CD4-positive, alpha-beta T cell treated with Interleukin-15 for 4 hours (primary cell): Measurements from ENCODE around the gene SATB2.

Experiments
- DNase-seq: peaks from one replicate; pipeline ENCODE4 v3.0.0-alpha.2; 2020; ENCODE audit warnings: low spot score

SATB2 gene

DNA sequence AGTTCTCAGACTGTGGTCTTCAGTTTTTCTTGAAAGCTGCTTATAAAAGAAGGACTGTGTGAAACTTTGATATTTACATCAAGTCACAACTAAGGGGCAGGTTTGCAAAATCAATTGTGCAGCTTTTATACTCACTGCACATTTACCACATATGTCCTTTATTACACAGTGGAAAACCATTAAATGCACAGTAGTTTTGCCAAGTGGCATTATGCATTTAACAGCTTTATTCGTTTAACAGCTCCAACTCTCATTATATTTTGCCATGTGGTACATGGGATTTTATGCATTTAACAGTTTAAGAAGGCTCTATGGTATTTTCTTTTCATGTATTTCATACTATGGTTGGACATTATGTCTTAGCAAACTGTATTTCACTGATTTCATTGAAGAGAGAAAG is 135.6 kb downstream of the SATB2 start:
- no peak for DNase-seq

- DNase-seq = no peak
These were observed 140.1 kb downstream of the SATB2 start for GRCh38 chr2:199317646-199318045.

DNA sequence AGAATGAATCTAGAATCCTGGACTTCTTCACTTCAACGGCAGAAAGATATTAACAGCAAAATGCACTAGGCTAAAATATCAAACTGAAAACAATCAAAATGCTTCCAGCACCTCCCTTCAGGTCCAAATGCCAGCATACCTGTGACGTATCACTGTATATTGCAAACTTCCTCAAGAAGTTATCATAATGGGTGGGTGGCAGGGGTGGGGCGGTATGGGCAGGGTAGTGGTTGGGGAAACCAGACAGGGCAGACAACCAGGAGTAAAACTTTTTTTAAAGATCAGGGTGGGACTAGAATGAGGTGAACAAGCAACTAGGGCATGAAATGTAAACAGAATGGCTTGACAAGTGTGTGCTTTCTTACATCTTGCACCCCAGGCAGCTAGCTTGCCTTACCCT is 140.9 kb downstream of the SATB2 start:
- DNase-seq = no peak

DNA sequence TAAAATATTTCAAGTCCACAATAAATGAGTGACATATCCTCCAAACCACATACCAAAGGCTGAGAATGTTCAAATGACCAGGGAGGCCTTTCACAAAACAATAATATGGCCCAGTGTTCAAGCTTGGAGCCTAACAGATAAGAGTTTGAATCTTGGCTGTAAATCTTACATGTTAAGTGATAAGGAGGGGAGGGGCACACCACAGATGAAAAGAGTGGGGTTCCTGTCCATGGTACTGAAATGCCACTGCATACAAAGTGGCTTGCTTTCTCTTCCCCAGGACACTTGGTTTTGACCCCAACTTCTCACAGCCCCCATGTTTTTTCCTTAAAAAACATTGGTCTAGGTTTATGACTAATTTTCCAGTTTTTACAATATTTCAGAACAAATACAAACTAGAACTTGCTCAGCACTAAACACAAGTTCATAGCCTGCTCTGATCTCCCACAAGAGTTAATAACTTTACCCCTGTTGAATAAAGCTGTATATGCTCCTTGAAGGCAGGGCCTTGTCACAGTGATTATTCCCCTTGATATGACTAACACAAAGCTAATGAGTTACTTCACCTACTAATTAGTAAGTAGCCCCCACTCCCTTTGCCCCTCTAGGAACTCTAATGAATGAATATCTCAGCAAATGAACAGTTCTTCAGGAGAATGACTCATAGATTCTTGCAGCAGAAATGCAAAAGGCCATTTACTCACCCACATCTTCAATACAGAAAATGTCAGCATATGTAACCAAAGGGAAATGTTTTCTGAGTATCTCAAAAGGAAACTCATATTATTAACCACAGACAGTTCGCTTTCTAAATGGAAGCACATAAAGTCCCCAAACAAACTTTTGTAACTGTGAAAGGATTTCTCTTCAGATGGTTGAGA is 142.2 kb downstream of the SATB2 start:
- DNase-seq = no peak

GRCh38 chr2:199312931-199313330 is 144.8 kb downstream of the SATB2 start:
- DNase-seq = no peak

GRCh38 chr2:199310771-199311585 is 146.8 kb downstream of the SATB2 start:
- DNase-seq = no peak

DNA sequence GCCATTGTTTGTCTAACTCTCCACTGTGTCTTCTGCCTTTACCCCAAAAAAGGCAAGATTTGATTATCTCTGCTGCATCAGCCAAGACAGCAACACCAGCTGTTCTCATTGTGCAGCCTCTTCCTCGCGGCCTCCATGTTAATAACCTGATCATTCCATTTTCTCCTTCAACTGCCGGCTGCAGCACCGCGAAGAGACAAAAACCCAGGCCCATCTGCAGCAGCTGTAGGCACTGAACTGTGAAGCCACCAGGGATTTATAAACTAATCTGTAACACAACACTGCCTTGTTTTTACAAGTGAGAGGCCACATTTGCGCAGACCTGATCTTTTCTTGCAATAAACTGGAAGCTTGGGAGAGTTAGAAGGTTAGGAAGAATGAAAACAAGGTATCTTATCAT is 147.8 kb downstream of the SATB2 start:
- DNase-seq = no peak

GRCh38 chr2:199309411-199309810 is 148.3 kb downstream of the SATB2 start:
- no peak for DNase-seq

DNA sequence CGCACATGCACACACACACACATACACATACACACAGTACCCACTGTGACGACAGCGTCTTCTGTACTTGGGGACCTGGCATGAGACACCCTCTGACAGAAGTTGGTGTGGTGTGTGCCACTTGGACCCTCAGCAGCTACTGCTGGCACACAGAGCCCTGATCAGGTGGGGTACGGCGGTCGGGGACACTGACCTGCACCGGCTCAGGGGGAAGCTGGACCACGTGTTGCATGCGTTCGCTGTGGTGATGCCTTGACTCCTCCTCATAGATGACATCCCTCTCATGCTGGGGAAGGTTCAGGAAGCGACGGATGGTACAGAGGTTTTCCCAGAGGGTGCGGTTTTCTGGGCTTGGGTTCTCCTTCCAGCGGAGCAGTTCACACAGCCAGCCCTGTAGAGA is 149.2 kb downstream of the SATB2 start:
- no peak for DNase-seq

GRCh38 chr2:199307461-199307860 is 150.3 kb downstream of the SATB2 start:
- DNase-seq = no peak

- DNase-seq = no peak
These were observed 151.6 kb downstream of the SATB2 start for GRCh38 chr2:199306116-199306515.

GRCh38 chr2:199303728-199304177 is 154.0 kb downstream of the SATB2 start:
- no peak for DNase-seq

GRCh38 chr2:199302851-199303250 is 154.9 kb downstream of the SATB2 start:
- DNase-seq = no peak

DNA sequence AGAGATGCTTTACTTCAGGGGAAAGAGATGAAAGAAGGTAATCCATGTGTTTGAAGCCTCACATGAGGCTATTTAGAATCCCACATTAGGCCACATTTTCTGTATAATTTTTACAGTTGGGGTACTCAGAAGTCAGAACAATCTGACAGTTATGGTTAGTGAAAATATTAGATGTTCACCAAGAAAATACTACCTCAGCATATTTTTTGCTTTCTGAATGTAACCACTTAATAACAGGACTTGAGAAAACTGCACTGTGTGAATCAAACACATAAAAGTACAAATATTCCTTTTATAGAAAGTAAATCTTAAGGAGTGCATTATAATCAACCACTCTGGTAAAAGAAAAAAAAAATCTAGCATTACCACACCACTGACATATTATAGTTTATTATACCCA is 169.3 kb downstream of the SATB2 start:
- no peak for DNase-seq

DNA sequence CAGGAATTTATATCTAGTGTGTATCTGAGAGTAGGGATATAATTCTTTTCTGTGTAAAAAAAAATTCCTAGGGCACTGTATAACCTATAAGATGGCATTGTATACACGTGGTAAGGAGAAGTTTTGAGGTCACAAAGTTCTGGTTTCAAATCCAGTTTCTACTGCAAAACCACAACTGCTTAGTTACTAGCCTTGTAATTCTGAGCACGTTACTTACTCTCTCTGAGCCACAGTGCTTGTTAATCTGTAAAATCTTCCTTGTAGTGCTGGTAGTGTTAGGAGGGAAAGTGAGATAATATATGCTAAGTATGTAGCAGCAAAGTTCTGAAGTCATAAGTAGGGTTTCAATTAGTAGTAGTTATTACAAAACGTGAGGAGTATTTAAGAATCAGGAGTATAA is 175.4 kb downstream of the SATB2 start:
- no peak for DNase-seq

DNA sequence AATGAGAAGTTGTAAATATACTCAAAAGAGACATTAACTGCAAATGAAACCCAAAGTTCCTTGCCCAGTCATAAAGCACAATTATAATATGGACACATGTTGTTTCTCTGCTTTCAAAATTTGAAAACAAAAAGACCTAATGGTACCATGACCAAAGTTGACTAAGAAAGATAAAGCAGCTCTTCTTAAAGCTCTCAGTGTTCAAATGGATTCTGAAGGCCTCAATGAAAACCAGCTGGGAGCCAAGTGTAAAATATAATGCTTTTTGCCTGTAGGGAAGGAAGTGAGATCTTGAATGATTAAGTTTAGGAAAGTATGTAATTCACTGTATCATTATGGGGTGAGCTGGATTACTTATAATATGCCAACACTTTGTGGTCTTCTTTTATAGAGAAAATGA is 178.6 kb downstream of the SATB2 start:
- no peak for DNase-seq

GRCh38 chr2:199278099-199278498 is 179.6 kb downstream of the SATB2 start:
- DNase-seq = no peak

DNA sequence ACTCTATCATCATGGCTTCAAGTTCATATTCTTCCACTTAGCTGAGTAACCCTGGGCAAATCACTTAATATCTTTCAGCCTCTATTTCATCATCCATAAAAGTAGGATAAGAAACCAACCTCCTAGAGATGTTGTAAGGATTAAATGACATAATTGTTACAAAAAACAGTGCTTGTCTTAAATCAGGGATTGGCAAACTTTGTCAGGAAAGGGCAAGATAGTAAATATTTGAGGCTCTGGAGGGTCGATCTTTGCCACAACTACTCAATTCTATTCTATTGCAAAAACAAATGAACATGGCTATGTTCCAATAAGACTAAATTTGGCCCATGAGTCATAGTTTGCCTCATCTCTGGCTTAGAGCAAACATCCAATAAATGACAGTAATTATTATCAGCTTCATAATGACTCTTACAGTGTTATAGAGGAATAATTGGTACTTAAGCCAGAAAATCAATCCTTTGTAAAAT is 184.7 kb downstream of the SATB2 start:
- no peak for DNase-seq

DNA sequence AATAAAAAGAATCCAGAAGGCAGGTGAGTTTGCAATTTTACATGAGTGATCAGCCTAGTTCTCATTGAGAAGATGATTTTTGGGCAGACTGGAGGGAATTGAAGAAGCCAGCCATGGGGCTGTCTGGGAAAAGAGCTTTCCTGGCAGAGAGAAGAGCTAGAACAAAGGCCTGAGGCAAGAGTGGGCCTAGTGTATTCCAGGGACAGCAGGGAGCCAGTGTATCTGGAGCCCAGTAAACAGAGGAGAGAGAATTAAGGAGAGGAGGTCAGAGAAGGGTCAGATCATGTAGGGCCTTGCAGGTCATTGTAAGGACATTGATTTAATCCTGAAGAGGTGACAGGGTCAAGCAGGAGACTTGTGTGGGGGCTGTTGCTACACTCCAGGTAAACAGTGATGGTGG is 195.8 kb downstream of the SATB2 start:
- DNase-seq = no peak

- DNase-seq = no peak
These were observed 196.5 kb downstream of the SATB2 start for GRCh38 chr2:199261239-199261638.

GRCh38 chr2:199259671-199260070 is 198.1 kb downstream of the SATB2 start:
- no peak for DNase-seq

DNA sequence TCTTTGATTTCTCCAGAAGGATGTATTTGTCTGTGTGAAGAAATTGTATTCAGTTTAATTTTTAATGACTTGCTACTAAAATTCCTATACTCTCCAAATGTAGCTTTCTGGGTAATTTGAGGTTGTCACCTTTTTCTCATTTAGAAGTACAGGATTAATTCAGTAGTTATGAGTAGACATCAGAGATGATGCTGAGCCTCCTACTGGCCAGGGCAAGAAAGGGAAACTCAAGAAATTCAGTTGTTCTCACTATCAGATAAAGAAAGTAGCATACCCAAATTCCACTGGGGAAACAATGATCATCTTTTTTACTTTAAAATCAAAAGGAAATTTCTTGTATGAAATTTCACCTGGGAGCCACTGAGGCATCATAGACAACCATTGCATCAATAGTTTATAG is 199.4 kb downstream of the SATB2 start:
- no peak for DNase-seq
